Stimulated activated CD8-positive, alpha-beta memory T cell treated with anti-CD3 and anti-CD28 coated beads, Interleukin-12 subunit alpha, Interleukin-12 subunit beta, amount 100 ng/mL, for 24 hours (primary cell): ENCODE measurements around the gene ZNF408.
"Not testable (repeated sequence)": the region's sequence is repeated elsewhere in the genome, so short reads cannot be mapped to it uniquely, and the experiment has no call there.

ENCODE experiments used
- DNase-seq: peaks from one replicate; pipeline ENCODE4 v3.0.0-alpha.2; 2020; ENCODE audit errors: extremely low read depth

ZNF408 gene

GRCh38 chr11:46700241-46701077 is at the start of gene ZNF408, which contains the start of gene ARHGAP1:
Gene ZNF408, plus strand, starts transcription at chr11:46701031. Its CDS starts 17 bp downstream, at chr11:46701048.
Gene ARHGAP1, minus strand, starts transcription at chr11:46700619. Its CDS starts 4,512 bp downstream, at chr11:46696107.
- DNase-seq, result peak; percentile 99

DNA sequence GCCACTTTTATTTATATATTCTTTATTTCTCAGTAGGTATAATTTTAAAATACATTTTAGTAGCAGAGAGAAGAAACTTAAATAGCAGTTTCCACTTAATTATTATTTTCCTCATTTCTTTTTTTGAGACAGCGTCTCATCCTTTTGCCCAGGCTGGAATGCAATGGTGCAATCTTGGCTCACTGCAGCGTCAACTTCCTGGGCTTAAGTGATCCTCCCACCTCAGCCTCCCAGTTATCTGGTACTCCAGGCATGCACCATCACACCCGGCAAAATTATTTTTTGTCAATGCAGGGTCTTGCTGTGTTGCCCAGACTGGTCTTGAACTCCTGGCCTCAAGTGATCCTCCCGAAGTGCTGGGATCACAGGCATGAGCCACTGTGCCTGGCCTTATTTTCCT is 45.2 kb upstream of the ZNF408 start:
- no peak for DNase-seq

- DNase-seq, result no peak
These were observed 43.6 kb upstream of the ZNF408 start for GRCh38 chr11:46657186-46657585.

DNA sequence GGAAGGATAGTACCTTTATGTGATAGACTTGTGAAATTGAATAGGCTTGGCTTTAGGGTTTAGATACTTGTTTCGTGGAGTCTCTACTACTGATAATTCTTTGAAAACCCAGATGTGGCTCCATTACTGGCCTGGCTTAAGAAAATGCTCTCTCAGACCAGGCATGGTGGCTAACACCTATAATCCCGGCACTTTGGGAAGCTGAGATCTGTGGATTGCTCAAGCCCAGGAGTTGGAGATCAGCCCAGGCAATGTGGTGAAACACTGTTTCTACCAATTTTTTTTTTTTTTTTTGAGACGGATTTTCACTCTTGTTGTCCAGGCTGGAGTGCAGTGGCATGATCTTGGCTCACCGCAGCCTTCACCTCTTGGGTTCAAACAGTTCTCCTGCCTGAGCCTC is 42.6 kb upstream of the ZNF408 start:
- no peak for DNase-seq

- DNase-seq, result no peak
These were observed 40.9 kb upstream of the ZNF408 start for GRCh38 chr11:46659908-46660307.

- no peak for DNase-seq
These were observed 39.0 kb upstream of the ZNF408 start for GRCh38 chr11:46661836-46662235.

DNA sequence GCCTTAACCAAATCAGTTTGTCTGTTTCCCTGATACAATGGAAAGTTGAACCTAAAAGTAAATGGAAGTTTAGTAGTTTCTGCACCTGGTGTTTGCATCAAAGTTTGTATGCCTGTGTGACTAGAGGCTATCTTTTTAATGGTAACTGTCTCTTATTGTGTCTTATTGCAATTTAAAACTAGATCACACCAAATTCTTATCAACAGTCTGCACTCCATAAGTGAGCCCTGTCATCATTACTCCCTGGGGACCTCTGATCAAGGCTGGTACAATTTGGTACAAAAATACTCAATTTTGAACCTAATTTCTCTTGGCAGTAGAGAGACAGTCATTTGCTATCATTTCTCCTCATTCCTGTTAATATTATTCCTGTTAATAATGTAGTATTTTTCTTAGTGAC is 38.5 kb upstream of the ZNF408 start:
- DNase-seq, result no peak

DNA sequence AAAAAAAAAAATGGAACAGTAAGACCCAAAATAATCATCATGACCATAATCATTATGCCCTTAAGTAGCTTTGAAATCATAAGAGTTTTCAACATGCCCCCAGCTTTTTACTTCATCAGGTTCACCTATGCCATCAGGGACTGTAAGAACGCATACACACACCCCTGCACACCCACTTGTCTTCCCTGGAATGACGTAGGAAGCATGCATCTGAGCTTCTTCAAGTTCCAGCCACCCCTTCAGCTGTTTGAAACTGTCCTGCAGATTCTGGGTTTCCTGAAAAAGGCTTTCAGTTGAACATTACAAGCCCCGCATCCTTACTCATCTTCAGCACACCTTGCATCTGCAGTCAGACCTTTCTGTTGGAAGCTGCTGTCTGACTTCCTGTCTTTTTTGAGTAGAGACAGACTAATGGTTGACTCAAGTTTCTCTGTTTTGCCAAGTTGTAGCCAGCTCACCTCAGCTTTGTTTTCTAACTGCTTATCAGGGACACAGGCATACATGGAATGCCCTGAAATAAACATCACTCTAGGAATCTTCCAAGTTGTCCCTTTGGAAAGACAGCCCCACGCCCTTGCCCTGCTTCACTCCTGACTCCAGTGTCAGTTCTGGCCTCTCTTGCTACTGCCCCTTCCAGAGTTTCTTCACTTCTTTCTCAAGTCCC is 37.4 kb upstream of the ZNF408 start:
- no peak for DNase-seq

GRCh38 chr11:46664612-46665011 is 36.2 kb upstream of the ZNF408 start:
- no peak for DNase-seq

GRCh38 chr11:46665356-46665755 is 35.5 kb upstream of the ZNF408 start:
- DNase-seq, result no peak

GRCh38 chr11:46666516-46666915 is 34.3 kb upstream of the ZNF408 start:
- no peak for DNase-seq

GRCh38 chr11:46667043-46667481 is 33.8 kb upstream of the ZNF408 start:
- no peak for DNase-seq

DNA sequence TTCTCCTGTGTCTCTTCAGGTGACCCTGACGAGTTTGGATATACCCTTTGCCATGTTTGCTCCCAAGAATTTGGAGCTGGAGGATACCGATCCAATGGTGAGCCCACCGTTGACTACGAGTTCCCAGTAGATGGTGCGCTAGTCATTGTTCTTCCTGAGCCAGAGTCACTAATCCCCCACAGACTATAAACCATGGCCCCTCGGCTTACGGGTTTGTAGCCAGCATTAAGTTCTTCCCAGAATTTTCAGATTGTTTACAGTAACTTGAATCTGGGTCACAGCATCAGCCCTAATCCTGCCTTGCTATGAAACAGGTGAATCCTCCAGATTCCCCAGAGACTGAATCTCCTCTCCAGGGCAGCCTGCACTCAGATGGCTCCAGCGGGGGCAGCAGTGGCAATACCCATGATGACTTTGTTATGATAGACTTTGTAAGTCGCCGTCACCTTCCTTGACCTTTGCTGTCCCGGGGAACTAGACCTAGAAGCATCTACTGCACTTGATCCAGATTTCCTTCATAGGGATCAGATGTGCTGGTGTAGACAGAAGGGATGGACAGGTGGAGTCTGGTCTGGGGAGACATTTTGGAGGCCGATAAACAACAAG is 32.2 kb upstream of the ZNF408 start:
- no peak for DNase-seq

DNA sequence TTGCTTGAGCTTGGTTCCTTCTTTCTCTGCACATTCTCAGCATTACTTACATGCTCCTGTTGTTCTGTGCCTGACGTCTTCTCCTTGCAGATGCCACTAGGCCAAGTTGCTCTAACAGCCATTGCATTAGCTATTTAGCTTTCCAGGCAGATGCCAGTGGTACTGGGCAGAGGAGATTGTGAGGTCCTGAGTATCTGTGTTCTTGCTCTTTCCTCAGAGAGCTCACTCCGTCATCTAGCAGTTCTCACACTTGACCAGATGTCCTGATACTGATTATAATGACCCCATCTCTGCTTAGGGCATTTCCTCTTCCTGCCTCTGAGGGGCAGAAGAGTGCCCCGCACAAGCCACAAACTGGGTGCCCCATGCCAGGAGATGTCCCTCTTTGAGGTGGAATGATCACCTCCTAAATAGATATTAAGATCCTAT is 31.1 kb upstream of the ZNF408 start:
- no peak for DNase-seq

DNA sequence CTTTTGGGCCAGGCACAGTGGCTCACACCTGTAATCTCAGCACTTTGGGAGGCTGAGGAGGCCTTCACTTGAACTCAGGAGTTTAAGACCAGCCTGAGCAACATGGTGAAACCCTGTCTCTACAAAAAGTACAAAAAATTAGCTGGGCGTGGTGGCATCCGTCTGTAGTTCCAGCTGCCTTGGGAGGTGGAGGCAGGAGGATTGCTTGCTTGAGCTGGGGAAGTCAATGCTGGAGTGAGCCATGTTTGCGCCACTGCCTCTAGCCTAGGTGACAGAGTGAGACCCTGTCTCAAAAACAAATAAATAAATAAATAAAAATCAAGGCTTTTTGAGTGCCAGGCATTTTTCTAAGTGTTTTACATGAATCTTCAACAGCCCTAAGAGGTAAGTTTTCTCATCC is 30.3 kb upstream of the ZNF408 start:
- DNase-seq, result not testable (repeated sequence)

- DNase-seq, result no peak
These were observed 28.9 kb upstream of the ZNF408 start for GRCh38 chr11:46671958-46672315.

DNA sequence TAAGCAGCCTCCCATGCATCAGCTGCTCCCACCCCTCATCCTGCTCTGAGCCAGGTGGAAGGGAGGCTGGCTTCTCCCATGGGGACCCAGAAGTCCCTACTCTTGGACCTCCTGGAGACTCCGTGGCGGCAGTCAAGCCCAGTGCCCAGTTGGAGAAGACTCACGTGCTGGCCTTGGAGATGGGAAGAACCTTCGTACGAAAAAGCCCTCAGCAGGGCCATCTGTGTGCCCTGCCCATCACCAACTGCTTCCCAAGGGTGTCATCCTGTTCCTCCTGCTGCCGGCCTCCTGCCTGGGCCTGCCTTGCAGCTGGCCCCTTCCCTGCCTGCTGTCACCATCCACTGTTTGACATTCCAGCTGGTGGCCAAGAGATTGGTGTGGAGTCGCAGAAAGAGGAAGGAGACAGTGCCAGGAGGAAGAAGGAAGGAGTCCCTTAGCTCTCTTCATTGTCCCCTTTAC is 28.4 kb upstream of the ZNF408 start:
- no peak for DNase-seq

- no peak for DNase-seq
These were observed 26.9 kb upstream of the ZNF408 start for GRCh38 chr11:46673713-46674462.

- DNase-seq, result no peak
These were observed 26.2 kb upstream of the ZNF408 start for GRCh38 chr11:46674463-46675287.

- no peak for DNase-seq
These were observed 25.5 kb upstream of the ZNF408 start for GRCh38 chr11:46675288-46675851.

GRCh38 chr11:46675949-46676348 is 24.9 kb upstream of the ZNF408 start:
- DNase-seq, result no peak
